Activated CD4-positive, alpha-beta T cell treated with anti-CD3 and anti-CD28 coated beads for 48 hours (primary cell): ENCODE data around the gene FOXD2.
"Not testable (repeated sequence)": the region's sequence is repeated elsewhere in the genome, so short reads cannot be mapped to it uniquely, and the experiment has no call there.

Source experiments
- DNase-seq: peaks from one replicate; pipeline ENCODE4 v3.0.0-alpha.2; 2020

FOXD2 gene

DNA sequence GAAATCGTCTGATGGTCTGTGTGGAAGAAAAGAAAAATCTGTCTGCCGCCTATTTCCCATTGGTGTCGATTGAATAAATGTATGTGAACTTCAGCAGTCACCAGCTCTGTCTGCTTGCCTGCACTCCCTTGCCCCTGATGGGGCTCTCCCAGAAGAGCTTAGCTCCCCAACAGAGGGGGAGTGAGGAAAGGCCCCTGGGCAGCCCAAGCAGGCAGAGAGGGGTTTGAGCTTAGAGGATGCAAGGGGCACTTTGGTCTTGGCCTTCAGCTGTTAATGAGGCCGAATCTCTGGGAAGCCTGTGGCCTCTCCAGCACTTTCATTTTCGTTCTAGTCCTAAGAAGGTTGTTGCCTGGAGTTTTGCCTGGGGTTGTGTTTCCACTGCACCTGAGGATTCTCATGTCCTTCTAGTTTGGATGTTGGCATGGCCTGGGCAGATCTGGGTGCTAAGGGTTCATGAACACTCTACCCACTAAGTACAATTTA lies 2.8 kb downstream of the FOXD2 start:
- no peak for DNase-seq

DNA sequence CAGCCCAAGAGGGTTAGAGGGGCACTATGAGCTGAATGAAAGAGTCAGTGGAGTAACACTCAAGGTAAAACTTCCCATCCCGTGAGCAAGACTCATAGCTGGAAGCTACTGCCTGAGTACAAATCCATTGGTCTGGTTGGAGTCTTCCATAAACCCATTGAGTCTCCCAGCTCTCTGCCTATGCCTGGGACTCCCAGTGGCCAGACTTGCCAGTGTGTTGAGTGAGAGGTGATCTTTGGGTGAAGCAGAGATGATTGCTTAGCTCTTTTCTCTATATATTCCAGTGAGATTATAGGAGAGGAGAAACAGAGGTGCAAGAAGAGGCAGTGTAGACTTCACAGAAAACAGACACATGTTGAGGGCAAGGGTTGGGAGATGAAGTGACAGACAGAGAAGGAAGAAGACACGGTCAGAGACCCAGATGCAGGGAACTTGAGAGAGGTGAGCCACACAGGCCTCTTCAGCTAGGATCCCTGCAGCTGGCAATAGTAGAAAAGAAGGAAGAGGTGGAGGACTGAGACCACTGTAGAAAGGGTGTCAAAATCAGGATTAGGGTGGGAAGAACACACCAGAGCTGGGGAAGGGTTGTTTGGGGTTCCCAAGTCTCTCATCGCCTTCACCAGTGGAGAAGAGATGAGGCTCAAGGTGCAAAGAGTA lies 3.7 kb downstream of the FOXD2 start:
- no peak for DNase-seq

DNA sequence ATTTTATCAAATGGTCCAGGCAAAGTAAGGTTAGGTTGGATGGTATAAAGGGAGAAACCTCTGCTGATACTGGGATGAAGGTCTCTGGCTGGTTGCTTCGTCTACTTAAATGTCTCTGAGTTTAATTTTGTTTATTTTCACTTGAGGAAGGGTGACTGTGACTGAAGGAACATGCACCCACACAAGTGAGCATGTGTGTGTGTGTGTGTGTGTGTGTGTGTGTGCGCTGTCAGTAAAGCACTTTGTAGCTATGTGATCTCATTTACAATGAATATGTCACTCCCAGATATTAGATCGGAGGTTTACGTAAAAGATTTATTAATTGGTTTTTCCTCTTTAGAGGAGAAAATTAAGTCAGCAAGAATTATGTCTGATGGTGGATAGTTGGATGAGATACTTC lies 4.4 kb downstream of the FOXD2 start:
- DNase-seq: no peak

DNA sequence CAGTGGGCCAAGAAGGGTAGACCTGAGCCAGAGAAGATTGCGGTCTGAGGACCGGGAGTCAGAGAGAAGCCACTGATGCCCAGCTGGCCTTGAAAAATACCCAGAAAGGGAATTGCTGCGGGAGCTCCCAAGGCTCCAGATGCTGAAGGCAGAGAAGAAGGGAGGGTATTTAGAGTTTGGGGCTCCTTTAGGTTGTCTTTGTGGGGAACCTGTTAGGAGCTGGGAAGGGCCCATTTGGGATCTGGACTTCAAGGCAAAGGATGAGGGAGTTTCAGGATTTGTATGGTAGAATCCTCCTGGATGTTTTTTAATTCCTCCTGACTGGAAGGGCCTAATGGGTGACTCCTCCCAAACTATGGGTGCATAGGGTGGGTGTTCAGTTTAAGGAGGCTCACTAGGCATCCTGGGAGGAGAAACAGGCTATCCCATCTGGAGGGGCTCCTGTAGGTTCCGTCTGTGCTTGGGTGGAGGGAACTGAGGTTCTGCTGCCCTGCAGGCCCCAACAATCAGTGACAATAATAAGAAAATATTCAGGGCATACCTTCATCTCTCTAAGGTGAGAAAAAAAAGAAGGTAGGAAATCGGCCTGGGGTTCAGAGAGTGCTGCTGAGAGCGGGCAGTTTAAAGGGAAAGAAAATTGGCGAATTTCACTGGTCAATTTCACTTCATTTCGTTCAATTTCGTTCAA lies 5.1 kb downstream of the FOXD2 start:
- no peak for DNase-seq

DNA sequence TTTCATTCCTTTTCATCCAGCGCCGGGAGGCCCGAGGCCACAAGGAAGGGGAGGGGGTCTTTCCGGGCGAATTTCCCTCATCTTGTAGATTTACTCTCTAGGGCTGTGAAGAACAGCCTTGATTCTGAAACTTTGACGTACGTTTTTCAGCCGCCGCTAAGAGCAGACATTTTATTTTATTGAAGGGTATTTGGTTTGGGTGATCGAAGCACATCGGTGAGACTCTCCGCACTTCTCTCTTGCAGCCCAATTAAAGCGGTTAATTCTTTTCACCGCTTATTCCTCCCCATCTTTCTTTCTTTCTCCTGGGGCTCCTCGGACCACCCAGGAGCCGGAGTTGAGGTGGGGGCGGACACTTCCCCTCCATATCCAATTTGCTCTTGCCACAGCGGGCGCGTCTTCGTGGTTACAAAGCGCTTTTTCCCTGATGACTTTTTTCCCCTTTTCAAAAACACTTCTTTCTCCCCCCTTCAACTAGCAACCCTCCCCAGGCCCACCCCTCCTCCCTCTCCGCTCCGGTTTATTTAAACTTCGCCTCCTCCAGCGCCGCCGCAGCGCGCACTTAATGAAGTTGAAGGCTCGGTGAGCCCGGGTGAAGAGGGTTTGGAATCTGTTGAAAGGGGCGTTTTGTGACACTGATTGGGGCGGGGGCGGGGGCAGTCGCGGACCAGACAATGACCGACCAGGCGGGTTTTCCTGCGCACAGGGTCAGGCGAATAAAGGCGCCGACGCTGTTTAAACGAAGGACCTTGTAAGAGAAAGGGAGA lies 5.9 kb downstream of the FOXD2 start:
- no peak for DNase-seq

DNA sequence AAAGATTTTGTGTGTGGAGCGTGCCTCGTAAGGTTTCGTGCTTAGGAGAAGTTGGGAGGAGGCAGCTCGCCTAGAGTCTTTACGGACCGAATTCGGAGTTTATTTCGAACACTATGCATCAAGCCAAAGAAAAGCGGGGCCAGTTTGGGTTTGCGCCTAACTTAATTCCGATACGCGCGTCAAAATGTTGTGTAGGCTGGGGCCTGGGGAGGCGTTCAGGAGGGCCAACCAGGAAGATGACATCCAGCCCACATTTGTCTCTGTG lies 6.4 kb downstream of the FOXD2 start:
- peak; percentile 15 for DNase-seq

DNA sequence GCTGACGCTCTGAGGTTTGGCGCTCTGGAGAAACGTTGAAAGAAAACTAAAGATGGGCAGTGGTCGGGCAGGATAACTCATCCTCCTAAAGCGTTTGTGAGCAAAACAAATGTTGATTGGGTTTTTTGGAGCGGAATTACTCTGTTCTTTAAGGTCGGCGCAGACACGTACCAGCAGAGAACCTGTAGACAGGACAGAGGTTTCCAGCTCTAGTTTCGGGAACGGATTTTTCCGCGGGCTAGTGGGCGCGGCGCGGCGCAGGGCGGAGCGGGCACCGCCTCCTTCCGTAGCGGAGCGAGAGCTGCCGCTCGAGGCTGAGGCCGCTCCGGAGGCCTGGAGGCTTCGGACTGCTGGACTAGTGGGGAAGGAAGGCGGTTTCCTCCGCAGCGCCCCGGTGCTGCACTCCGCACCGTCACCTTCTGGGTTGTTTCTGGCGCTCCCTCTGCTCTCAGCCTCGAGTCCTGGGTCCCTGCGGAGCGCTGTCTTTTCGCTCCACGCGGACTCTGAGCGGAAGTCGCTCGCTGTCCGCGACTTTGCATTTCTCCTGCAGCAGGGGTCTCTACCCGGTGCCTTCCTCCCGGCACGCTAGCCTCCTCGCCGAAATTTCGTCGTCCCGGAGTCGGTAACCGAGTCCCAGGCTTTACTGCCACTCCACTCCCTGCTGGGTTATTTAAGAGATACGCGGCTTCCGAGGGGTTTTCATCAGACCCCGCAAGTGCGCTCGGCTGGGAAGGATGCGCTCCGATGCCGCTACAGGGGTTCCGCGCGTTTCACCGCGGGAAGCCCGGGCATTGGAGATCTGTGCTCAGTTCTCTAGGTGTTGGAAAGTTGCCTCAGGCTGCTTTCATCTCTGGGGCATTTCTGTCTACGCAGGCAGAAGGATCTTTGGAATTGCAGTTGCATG lies 7.0 kb downstream of the FOXD2 start:
- peak; percentile 51 for DNase-seq

DNA sequence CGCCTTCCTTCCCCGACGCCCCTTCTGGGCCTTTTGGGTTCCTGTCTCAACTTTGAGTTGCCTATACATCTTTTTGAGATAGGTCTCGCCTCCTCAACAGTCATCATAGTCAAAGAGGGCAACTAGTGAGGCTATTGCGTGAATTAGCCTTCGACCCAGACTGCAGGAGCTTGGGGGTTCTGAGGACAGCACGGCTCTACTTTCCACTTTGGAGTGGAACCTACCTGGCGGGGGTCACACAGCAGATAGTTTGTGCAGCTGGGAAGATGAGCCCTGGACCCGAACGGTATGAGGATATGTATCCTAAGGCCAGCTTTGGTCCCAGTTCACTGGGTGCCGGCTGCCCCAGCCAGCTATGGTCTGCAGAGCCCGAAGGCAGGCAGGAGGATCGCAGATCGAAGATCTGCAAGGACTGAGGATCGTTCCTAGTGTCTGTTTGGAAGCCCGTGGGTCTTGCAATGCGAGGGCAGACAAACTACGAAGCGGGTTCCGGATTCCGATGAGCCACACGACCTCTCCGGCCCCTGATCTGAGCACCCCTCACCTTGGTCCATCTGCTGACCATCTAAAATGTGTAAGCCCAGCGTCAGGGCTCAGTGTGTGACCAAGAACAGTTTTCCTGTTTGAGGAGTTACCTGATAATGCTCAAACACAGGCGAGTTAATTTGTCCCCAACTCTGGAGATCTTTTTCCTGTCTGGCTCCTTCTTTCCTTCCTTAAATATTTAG lies 8.1 kb downstream of the FOXD2 start:
- no peak for DNase-seq

DNA sequence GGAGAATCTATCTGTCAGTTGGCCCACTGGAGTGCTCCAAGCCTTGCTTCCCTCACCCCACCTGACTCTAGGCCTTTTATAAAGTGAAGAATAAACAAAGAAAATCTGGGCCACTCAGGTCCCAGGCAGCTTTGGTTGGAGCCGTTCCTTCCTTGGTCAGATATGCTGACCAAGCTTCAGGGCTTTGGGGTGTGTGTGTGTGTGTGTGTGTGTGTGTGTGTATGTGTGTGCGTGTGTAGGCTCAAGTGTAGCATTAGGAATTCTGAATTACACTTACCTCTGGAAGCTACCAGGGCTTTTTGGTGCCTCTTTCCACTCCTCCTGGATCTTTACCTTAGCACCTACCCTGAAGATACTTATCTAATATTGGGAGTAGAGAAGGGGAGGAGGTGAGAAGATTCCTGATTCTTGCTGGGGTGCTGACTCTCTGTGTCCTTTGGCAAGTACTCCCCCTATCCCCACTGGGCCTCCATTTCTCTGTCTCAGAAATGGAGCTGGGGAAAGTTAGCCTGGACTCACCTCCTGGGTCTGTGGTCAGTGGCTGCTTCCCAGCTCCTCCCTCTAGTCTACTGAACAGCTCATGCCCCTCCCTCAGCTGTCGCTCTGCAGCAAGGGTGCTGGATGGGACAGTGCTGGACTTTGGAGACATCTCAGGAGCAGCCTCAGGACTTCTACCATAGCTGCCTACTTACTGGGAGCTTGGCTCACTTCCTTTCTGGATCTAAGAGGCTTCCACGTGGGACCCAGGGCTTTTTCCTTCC lies 10.8 kb downstream of the FOXD2 start:
- no peak for DNase-seq

DNA sequence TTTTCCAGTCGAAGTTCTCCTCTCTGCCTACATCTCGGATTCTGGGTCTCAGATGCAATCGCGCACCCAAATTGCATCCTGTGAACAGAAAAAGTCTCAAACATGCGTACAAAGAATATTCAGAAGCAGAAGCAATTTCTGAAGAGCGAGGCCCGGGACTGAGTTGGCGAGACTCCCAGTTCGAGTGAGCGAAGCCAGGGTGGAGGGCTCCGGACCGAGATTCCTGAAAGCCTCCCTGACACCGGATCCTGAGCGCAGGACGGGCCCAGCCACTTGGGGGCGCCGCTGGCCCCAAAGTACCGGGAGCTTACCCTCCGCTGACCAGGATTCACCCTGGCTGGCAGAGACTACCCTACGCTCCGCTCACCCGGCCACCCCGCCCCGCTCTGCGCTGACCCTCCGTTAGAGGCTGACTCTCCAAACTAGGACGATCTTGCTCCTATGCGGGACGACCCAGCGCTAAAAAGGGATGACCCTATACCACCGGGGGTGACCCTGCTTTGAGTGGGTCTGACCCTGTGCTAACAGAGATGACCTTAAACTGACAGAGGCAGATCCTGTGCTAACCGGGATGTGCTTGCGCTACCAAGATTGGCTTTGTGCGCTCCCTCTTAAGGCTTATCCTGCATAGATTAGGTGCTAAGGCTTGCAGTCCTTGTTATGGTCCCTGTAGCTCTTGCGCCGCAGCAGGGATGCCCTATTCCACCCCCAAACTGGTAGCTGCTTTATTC lies 12.1 kb downstream of the FOXD2 start:
- peak; percentile 29 for DNase-seq

DNA sequence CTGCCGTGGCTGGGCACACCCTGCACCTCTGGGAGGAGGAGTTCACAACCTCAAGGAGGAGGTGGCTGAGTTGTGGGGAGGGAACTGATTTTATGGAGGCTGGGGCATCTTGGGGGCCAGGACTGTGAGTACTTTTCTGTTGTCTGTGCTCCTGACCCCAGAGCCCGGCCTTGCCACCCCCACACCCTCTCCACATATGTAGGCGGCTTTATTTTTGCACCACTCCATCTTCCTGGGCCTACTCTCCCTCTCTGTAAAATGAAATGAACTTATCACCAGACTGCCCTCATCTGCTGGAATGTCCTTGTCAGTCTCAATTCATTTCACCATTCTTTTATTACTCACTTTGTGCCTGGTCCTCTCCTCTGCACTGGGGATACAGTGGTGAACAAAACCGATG lies 12.8 kb downstream of the FOXD2 start:
- DNase-seq: no peak

DNA sequence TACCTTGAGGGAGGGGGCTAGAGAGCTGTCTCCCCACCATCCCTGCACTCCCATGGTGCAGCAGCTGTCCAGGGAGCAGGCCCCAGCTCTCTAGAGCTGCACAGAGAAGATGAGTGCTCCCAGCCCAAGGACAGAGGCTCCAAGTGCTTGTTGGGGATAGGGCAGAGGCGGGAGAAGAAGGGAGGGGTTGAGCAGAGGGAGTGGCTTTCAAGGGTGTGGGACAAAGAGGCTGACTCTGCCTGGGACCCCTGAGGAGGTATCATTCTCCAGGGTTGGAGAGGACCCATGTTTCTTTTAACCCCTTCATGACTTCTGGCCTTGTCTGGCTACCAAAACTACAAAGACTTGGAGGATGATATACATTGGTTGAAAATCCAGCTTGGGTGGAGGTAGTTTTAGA lies 14.6 kb downstream of the FOXD2 start:
- DNase-seq: no peak

DNA sequence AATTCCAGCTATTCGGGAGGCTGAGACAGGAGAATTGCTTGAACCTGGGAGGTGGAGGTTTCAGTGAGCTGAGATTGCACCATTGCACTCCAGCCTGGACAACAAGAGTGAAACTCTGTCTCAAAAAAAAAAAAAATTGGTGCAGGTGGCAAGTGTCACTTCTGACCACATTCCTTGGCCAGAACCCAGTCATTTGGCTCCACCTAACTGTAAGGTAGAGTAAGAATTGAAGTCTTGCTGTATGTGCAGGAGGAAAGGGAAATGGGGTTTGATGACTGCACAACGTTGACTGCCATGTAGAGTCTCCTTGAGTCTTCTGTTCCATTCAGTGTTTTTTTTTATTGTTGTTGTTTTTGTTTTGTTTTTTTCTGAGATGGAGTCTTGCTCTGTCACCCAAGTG lies 16.1 kb downstream of the FOXD2 start:
- not testable (repeated sequence) for DNase-seq

DNA sequence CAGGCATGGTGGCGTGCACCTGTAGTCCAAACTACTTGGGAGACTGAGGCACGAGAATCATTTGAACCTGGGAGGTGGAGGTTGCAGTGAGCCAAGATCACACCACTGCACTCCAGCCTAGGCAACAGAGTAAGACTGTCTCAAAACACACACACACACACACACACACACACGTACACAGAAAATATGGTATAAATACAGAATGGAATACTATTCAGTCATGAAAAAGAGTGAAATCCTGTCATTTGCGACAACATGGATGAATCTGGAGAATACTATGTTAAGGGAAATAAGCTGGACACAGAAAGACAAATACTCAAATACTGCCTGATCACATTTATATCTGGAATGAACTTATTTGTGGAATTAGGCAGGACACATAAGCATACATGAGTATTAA lies 18.4 kb downstream of the FOXD2 start:
- no peak for DNase-seq

DNA sequence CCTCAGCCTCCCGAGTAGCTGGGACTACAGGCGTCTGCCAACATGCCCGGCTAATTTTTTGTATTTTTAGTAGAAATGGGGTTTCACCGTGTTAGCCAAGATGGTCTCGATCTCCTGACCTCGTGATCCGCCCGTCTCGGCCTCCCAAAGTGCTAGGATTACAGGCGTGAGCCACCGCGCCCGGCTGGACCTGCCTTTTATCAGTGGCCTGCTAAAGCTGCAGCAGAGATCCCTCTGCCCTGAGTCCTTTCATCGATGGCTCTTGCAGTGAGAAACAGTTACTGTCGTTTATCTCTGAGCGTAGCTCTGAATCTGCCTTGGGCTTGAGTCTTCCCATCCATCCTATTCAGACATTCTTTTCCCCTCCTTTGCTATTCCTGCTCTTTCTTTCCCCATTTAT lies 19.7 kb downstream of the FOXD2 start:
- not testable (repeated sequence) for DNase-seq

DNA sequence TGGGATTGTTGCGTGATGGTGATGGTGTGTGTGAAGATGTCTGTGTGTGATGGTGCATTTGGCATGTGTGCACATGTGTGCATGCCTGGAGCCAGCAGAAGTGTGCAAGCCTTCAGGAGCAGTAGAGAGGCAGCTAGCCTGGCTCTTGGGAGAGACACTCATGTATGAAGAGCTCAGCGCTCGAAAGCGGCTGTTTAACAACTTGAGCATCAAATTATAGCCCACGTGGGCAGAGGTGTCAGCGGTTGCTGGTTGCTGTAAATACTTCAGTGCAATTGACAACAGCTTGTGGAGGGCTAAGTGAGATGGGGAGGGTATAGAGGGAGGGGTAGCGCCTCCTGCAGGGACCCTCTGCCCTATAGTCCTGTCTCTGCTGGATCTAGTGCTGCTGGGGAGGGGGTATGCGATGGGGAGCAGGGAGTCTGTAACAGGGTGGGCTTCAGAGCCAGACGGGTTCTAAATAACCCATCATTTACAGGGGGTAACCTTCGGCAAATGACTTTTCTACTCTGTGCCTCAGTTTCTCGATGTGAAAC lies 21.5 kb downstream of the FOXD2 start:
- DNase-seq: no peak

DNA sequence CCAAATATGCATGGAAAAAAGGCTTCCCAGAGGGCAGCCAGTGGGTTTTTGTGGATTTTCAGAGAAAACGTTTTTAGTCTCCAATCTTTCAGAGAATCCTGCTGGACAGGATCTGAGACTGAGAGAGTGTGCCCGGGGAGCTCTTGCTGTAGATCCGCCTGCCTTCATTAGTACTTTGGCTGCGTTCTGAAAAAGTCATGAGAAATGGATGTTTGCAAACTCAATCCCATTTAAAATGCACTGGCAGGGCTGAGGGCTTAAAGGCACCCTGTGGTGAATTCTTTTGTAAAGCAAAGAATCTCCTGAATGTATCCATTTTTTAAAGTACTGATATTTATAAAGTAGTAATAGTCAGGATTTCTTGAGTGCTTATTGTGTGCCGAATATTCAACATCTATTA lies 22.2 kb downstream of the FOXD2 start:
- DNase-seq: no peak

DNA sequence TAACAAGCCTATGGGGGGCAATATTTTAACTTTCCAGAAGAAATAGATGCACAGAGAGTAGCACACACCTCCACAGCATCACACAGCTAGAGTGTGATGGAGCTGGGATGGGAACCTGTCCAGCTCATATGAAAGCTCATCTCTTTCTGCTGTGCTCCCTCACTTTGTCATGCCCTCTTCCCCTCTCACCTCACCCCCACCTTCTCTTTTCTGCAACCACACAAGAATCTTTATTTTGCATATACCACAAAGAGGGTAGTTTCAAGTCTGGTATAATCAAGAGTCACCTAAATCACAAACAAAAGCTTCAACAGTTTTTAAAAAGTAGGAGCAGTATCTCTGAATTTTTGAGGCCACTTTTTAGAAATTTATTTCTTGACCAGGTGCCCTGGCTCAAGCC lies 22.6 kb downstream of the FOXD2 start:
- DNase-seq: no peak

DNA sequence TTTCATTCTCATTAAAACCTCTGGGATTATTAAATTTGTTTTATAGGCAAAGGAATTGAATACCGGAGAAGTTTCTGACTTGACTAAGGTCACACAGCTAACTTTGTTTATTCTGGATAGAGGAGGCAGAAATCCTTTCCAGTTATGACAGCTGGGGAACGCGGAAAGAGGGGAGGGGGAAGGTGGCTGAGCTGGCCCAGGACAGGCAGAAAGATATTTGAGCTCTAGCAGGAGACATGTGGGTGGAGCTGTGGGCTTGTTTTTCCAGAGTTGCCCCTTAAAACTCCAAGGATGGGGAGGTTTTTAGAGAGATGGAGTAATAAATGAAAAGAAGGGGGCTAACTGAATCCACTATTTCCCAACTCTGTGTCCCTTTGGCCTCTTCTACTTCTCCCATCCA lies 27.8 kb downstream of the FOXD2 start:
- no peak for DNase-seq

DNA sequence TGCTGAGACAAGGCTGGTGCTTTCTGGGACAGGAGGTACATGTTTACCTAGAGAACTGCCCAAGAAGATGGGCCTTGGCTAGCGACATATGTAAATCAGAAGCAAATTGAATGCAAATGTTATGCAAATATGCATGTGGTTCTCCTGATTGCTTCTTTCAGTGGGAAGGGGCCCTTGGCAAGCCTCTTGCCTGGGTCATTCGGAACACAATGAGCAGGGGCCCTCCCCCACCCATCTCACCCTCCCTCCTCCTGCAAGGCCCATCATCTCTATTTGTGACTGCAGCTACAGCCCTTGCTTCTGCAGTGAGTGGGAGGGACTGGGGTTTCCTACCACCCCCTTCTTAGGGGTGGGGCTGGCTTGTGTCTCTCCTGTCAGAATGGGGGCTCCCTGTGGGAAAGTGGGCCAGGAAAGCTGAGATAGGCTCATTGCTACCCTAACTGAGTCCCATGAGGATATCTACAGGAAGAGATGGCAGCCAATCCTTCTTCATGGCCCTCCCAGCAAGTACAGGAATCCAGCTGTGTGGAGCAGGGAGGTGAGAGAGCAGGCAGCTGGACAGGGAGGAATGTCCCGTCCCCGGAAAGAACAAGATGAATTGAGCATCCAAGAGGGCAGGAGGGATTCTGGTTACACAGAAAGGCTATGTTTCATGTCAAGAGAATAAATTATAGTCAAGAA lies 31.0 kb downstream of the FOXD2 start:
- DNase-seq: no peak
